ENCODE data around the gene NEGR1.

DNA sequence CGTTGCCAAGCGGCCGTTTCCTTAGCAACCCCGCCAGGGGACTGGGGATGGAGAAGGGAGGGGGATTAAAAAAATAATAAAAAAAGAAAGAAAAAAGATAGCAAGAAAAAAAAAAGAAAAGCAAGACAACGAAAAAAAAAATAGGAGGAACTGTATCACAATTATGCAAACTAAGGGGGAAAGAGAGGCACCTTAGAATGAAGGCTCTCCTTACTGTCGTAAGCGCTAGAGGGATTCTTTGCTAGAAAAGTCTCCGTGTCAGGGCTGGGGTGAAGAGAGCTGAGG is 625 bp upstream of the NEGR1 start:
- no peak for TF ChIP-seq POLR2A (IDR thresholded peaks at IDR 0.05)
- TF ChIP-seq, protein P1, sequence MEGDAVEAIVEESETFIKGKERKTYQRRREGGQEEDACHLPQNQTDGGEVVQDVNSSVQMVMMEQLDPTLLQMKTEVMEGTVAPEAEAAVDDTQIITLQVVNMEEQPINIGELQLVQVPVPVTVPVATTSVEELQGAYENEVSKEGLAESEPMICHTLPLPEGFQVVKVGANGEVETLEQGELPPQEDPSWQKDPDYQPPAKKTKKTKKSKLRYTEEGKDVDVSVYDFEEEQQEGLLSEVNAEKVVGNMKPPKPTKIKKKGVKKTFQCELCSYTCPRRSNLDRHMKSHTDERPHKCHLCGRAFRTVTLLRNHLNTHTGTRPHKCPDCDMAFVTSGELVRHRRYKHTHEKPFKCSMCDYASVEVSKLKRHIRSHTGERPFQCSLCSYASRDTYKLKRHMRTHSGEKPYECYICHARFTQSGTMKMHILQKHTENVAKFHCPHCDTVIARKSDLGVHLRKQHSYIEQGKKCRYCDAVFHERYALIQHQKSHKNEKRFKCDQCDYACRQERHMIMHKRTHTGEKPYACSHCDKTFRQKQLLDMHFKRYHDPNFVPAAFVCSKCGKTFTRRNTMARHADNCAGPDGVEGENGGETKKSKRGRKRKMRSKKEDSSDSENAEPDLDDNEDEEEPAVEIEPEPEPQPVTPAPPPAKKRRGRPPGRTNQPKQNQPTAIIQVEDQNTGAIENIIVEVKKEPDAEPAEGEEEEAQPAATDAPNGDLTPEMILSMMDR (IDR thresholded peaks at IDR 0.05) = no peak

Data from ovary (tissue), 3 donors.